Measurements from ENCODE around the gene ADGRF4. TPM values are rescaled to one million over a fixed set of nuclear protein-coding genes. Genes with fewer than 3 reads are reported as not detected.

Gene ADGRF4
- total RNA-seq, 1 experiment from 2014 or later = 0.10 TPM

- Histone ChIP-seq H3K36me3 (ENCODE audit: control insufficient read depth, insufficient read depth, low read length) (no peaks in the 10 kb centered on the region), H3K4me1 (ENCODE audit: control insufficient read depth, insufficient read depth, low read length) (no peaks in the 10 kb centered on the region), H3K27ac (ENCODE audit: low read length) (no peak overlapping the region), H3K4me3 (ENCODE audit: low read depth in 2 of 2, low read length in 2 of 2) (no peak overlapping the region), H3K27me3 (ENCODE audit: control insufficient read depth, insufficient read depth, low read length) (no peaks in the 10 kb centered on the region), H3K9me3 (ENCODE audit: control insufficient read depth, insufficient read depth, low read depth, low read length) (no peaks in the 10 kb centered on the region)
- intact Hi-C loops (cut with micrococcal nuclease; ENCODE audit: unreplicated experiment) = loop anchor here (2.0 to 10.0 kb wide), 2 partner anchors 104 to 320 kb away; no protein-coding TSS in a partner anchor
- ChIA-PET POLR2A (no interaction called here), CTCF (interaction anchor here (1.2 kb wide), 1 partner anchor 104 kb away, joined by 6 read pairs; no protein-coding TSS in a partner anchor)
- no TSS peak for BruUV-seq (replicated peaks)
- DNase-seq (ENCODE audit: low read depth, low spot score) (no peak), ATAC-seq (no peak)
- in situ Hi-C loops (cut with HindIII; ENCODE audit: low pct_unique_long_range_greater_than_20kb, low sequenced_read_pairs) = no loop called here
- TF ChIP-seq TCF7L2 (IDR thresholded peaks at IDR 0.05; ENCODE audit: low read depth, low read length) (no peak), SIN3A (IDR thresholded peaks at IDR 0.05; ENCODE audit: borderline replicate concordance, insufficient read depth, low read depth, low read length) (no peak), CTCF (IDR thresholded peaks at IDR 0.05) (no peak), REST (IDR thresholded peaks at IDR 0.05; ENCODE audit: insufficient read depth in 1 of 2, low read depth in 2 of 2, low read length in 1 of 2) (no peak), POLR2AphosphoS5 (IDR thresholded peaks at IDR 0.05; ENCODE audit: low read depth, low read length) (no peak)
Measured at GRCh38 chr6:47734831-47735481, 36.6 kb downstream of the ADGRF4 start.

GRCh38 chr6:47736083-47736700 lies 37.8 kb downstream of the ADGRF4 start:
- ChIA-PET POLR2A (no interaction called here), CTCF (no interaction called here)
- ATAC-seq (no peak), DNase-seq (ENCODE audit: low read depth, low spot score) (no peak)
- Histone ChIP-seq H3K36me3 (ENCODE audit: control insufficient read depth, insufficient read depth, low read length) (no peaks in the 10 kb centered on the region), H3K27me3 (ENCODE audit: control insufficient read depth, insufficient read depth, low read length) (no peaks in the 10 kb centered on the region), H3K4me3 (ENCODE audit: low read depth in 2 of 2, low read length in 2 of 2) (no peak overlapping the region), H3K9me3 (ENCODE audit: control insufficient read depth, insufficient read depth, low read depth, low read length) (no peaks in the 10 kb centered on the region), H3K27ac (ENCODE audit: low read length) (no peak overlapping the region), H3K4me1 (ENCODE audit: control insufficient read depth, insufficient read depth, low read length) (no peaks in the 10 kb centered on the region)
- BruUV-seq (replicated peaks) = no TSS peak
- TF ChIP-seq POLR2AphosphoS5 (IDR thresholded peaks at IDR 0.05; ENCODE audit: low read depth, low read length) = no peak
- no peak for TF ChIP-seq REST (IDR thresholded peaks at IDR 0.05; ENCODE audit: insufficient read depth in 1 of 2, low read depth in 2 of 2, low read length in 1 of 2)
- no peak for TF ChIP-seq TCF7L2 (IDR thresholded peaks at IDR 0.05; ENCODE audit: low read depth, low read length)
- no peak for TF ChIP-seq SIN3A (IDR thresholded peaks at IDR 0.05; ENCODE audit: borderline replicate concordance, insufficient read depth, low read depth, low read length)
- no peak for TF ChIP-seq CTCF (IDR thresholded peaks at IDR 0.05)
- in situ Hi-C loops (cut with HindIII; ENCODE audit: low pct_unique_long_range_greater_than_20kb, low sequenced_read_pairs) (no loop called here), intact Hi-C loops (cut with micrococcal nuclease; ENCODE audit: unreplicated experiment) (loop anchor here (10.0 kb wide), 1 partner anchor 321 kb away; no protein-coding TSS in a partner anchor)
